GM21367 (cell line): Measurements from ENCODE around the gene FHDC1.

ENCODE experiments used
- ATAC-seq: cut with Tn5 transposase; IDR thresholded peaks from one replicate; pipeline ENCODE4 v1.9.1; 2021; ENCODE audit not compliant: unreplicated experiment

The FHDC1 gene

GRCh38 chr4:152936446-152937335 is 568 bp downstream of the FHDC1 start:
- ATAC-seq = no peak

GRCh38 chr4:152937336-152938236 is 1.5 kb downstream of the FHDC1 start:
- no peak for ATAC-seq

GRCh38 chr4:152938237-152938947 is 2.3 kb downstream of the FHDC1 start:
- no peak for ATAC-seq

- no peak for ATAC-seq
Measured at GRCh38 chr4:152939621-152940020, 3.5 kb downstream of the FHDC1 start.

GRCh38 chr4:152940461-152940860 is 4.3 kb downstream of the FHDC1 start:
- no peak for ATAC-seq

- ATAC-seq = no peak
Measured at GRCh38 chr4:152941411-152941810, 5.3 kb downstream of the FHDC1 start.

- no peak for ATAC-seq
Measured at GRCh38 chr4:152942346-152942745, 6.2 kb downstream of the FHDC1 start.

GRCh38 chr4:152943672-152944071 is 7.5 kb downstream of the FHDC1 start:
- ATAC-seq = no peak

GRCh38 chr4:152944666-152945320 is 8.7 kb downstream of the FHDC1 start:
- ATAC-seq = no peak

- ATAC-seq = no peak
Measured at GRCh38 chr4:152945639-152946038, 9.5 kb downstream of the FHDC1 start.

- no peak for ATAC-seq
Measured at GRCh38 chr4:152946446-152946845, 10.3 kb downstream of the FHDC1 start.

GRCh38 chr4:152947311-152947710 is 11.2 kb downstream of the FHDC1 start:
- no peak for ATAC-seq

GRCh38 chr4:152949930-152950329 is 13.8 kb downstream of the FHDC1 start:
- ATAC-seq = no peak

- no peak for ATAC-seq
Measured at GRCh38 chr4:152950402-152951274, 14.5 kb downstream of the FHDC1 start.

- no peak for ATAC-seq
Measured at GRCh38 chr4:152951348-152951747, 15.2 kb downstream of the FHDC1 start.

GRCh38 chr4:152953514-152953913 is 17.4 kb downstream of the FHDC1 start:
- no peak for ATAC-seq

- ATAC-seq = no peak
Measured at GRCh38 chr4:152954741-152955140, 18.6 kb downstream of the FHDC1 start.

- no peak for ATAC-seq
Measured at GRCh38 chr4:152956147-152956546, 20.0 kb downstream of the FHDC1 start.

- ATAC-seq = no peak
Measured at GRCh38 chr4:152956650-152957436, 20.7 kb downstream of the FHDC1 start.
